Measurements from ENCODE around the gene DYNC2I2.
"Not testable (repeated sequence)": the region's sequence is repeated elsewhere in the genome, so short reads cannot be mapped to it uniquely, and the experiment has no call there.

DYNC2I2 gene

GRCh38 chr9:128611600-128612394 is 44.9 kb downstream of the DYNC2I2 start:
- no peak for DNase-seq

GRCh38 chr9:128610897-128611296 is 45.8 kb downstream of the DYNC2I2 start:
- no peak for DNase-seq

- DNase-seq: no peak
These were observed 48.9 kb downstream of the DYNC2I2 start for GRCh38 chr9:128607642-128608350.

- DNase-seq: no peak
These were observed 53.0 kb downstream of the DYNC2I2 start for GRCh38 chr9:128603697-128604096.

GRCh38 chr9:128600099-128600498 is 56.5 kb downstream of the DYNC2I2 start:
- DNase-seq: no peak

GRCh38 chr9:128595471-128595870 is 61.2 kb downstream of the DYNC2I2 start:
- no peak for DNase-seq

GRCh38 chr9:128593856-128594255 is 62.8 kb downstream of the DYNC2I2 start:
- no peak for DNase-seq

- DNase-seq: no peak
These were observed 63.6 kb downstream of the DYNC2I2 start for GRCh38 chr9:128593039-128593438.

- no peak for DNase-seq
These were observed 67.9 kb downstream of the DYNC2I2 start for GRCh38 chr9:128588581-128589233.

GRCh38 chr9:128587453-128587852 is 69.2 kb downstream of the DYNC2I2 start:
- no peak for DNase-seq

- not testable (repeated sequence) for DNase-seq
These were observed 69.7 kb downstream of the DYNC2I2 start for GRCh38 chr9:128586934-128587333.

GRCh38 chr9:128585155-128585554 is 71.5 kb downstream of the DYNC2I2 start:
- DNase-seq: not testable (repeated sequence)
